ENCODE measurements around the gene NDUFS3.

DNA sequence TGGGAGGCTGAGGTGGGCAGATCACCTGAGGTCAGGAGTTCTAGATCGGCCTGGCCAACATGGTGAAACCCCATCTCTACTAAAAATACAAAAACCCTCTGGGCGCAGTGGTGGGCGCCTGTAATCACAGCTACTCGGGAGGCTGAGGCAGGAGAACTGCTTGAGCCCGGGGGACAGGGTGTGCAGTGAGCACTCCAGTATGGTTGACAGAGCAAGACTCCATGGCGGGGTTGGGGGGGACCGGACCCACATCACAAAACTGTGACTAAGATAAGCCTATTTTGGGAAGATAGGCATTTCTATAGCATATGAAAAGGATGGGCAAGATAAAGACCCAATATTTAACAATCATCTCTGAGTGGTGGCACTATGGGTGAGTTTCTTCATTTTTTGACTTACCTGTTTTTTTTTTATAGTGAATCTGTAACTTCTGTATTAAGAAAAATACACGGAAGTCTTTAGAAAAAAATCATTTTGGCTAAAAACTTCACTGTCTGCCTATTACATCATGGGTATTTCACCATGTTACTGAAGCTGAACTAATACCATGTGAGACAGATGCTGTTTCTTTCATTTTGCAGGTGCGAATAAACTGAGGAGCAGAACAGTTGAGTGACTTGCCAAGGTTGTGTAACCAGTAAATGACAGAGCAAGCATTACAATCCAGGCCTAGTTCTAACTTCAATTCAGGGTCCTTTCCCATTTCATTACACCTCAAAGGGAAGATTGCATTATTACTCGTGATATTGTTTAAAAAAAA, 28.4 kb upstream of the NDUFS3 start:
- TF ChIP-seq, protein P1, sequence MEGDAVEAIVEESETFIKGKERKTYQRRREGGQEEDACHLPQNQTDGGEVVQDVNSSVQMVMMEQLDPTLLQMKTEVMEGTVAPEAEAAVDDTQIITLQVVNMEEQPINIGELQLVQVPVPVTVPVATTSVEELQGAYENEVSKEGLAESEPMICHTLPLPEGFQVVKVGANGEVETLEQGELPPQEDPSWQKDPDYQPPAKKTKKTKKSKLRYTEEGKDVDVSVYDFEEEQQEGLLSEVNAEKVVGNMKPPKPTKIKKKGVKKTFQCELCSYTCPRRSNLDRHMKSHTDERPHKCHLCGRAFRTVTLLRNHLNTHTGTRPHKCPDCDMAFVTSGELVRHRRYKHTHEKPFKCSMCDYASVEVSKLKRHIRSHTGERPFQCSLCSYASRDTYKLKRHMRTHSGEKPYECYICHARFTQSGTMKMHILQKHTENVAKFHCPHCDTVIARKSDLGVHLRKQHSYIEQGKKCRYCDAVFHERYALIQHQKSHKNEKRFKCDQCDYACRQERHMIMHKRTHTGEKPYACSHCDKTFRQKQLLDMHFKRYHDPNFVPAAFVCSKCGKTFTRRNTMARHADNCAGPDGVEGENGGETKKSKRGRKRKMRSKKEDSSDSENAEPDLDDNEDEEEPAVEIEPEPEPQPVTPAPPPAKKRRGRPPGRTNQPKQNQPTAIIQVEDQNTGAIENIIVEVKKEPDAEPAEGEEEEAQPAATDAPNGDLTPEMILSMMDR (IDR thresholded peaks at IDR 0.05) = no peak
- no peak for TF ChIP-seq POLR2A (IDR thresholded peaks at IDR 0.05)
- no peak for TF ChIP-seq POLR2AphosphoS5 (IDR thresholded peaks at IDR 0.05)
